Keratinocyte (primary cell): ENCODE results near the gene SLCO4C1. TPM values are rescaled to one million over a fixed set of nuclear protein-coding genes. Genes with fewer than 3 reads are reported as not detected.

Source experiments
- DNase-seq: peaks from one replicate; pipeline ENCODE4 v3.0.0-alpha.2; 2011; ENCODE audit warnings: low read depth, missing footprints, low spot score
- FAIRE-seq: peaks from 2 replicates; lab custom pipeline; 2011; peaks lifted over from hg19 to GRCh38; lab: Jason Lieb, UNC
- H2AFZ ChIP-seq: 2 replicates; pipeline ENCODE4 v1.6.0; 2012; ENCODE audit warnings: low read length, control low read depth, inconsistent platforms; ENCODE audit not compliant: control insufficient read depth
- H3K27ac ChIP-seq: 2 replicates; pipeline ENCODE4 v1.5.1; 2011; ENCODE audit warnings: low read length; ENCODE audit not compliant: control insufficient read depth, insufficient read depth
- H3K27me3 ChIP-seq: 3 replicates; pipeline ENCODE4 v1.6.0; 2011; ENCODE audit warnings: low read length; ENCODE audit not compliant: control insufficient read depth, insufficient read depth; ENCODE audit errors: extremely low read depth
- H3K36me3 ChIP-seq, 2 experiments: 2 replicates in 1 of 2; 3 replicates in 1 of 2; pipeline ENCODE4 v1.5.1; 2011; ENCODE audit warnings: low read length in 2 of 2, mild to moderate bottlenecking in 1 of 2; ENCODE audit not compliant: control insufficient read depth in 2 of 2, insufficient read depth in 2 of 2; ENCODE audit errors: extremely low read depth in 1 of 2
- H3K4me1 ChIP-seq: 3 replicates; pipeline ENCODE4 v1.5.1; 2011; ENCODE audit warnings: low read length; ENCODE audit not compliant: control insufficient read depth, insufficient read depth; ENCODE audit errors: extremely low read depth
- H3K4me2 ChIP-seq: 3 replicates; pipeline ENCODE4 v1.6.0; 2011; ENCODE audit warnings: low read depth, low read length; ENCODE audit not compliant: control insufficient read depth, insufficient read depth; ENCODE audit errors: extremely low read depth
- H3K4me3 ChIP-seq, 3 experiments: fragments of 200-600 bp in 1 of 3; sonication (generic) in 1 of 3; 2 replicates in 2 of 3; 3 replicates in 1 of 3; pipeline ENCODE4 v1.5.1; 2011 to 2016; ENCODE audit warnings: low read length in 3 of 3, mild to moderate bottlenecking in 3 of 3, control low read depth in 2 of 3, inconsistent platforms in 1 of 3, low read depth in 1 of 3, mixed read lengths in 1 of 3, mixed run types in 1 of 3, moderate library complexity in 1 of 3; ENCODE audit not compliant: control insufficient read depth in 2 of 3, insufficient read depth in 2 of 3; ENCODE audit errors: extremely low read depth in 1 of 3
- H3K79me2 ChIP-seq: 2 replicates; pipeline ENCODE4 v1.6.0; 2012; ENCODE audit warnings: low read length; ENCODE audit not compliant: control insufficient read depth, insufficient read depth
- H3K9ac ChIP-seq: 3 replicates; pipeline ENCODE4 v1.6.0; 2011; ENCODE audit warnings: low read length; ENCODE audit not compliant: control insufficient read depth, insufficient read depth; ENCODE audit errors: extremely low read depth
- H3K9me1 ChIP-seq: 3 replicates; pipeline ENCODE4 v1.6.0; 2011; ENCODE audit warnings: low read length; ENCODE audit not compliant: control insufficient read depth, insufficient read depth; ENCODE audit errors: extremely low read depth
- H3K9me3 ChIP-seq: 2 replicates; pipeline ENCODE4 v1.5.1; 2012; ENCODE audit warnings: low read depth, low read length; ENCODE audit not compliant: control insufficient read depth
- H4K20me1 ChIP-seq: 3 replicates; pipeline ENCODE4 v1.6.0; 2011; ENCODE audit warnings: low read length; ENCODE audit not compliant: control insufficient read depth, insufficient read depth; ENCODE audit errors: extremely low read depth
- EZH2 ChIP-seq: IDR thresholded peaks from one replicate; pipeline ENCODE4 v1.6.1; 2012; ENCODE audit warnings: inconsistent platforms, mild to moderate bottlenecking, low read length, moderate library complexity
- dilution Hi-C: fragments of 300-500 bp; cut with MboI; formaldehyde crosslinking; loops from one replicate; pipeline ENCODE4 v1.7.0; 2020; ENCODE audit warnings: low sequenced_read_pairs; ENCODE audit not compliant: extremely low pct_ligation_motif_present
- polyA plus RNA-seq, 5 experiments: library from polyadenylated mRNA; depleted of rRNA in 3 of 5; stranded (reverse) in 3 of 5; stranded (forward) in 1 of 5; unstranded in 1 of 5; fragments of >200 nt; gene quantifications; 1 replicate in 1 of 5; 2 replicates in 3 of 5; 3 replicates in 1 of 5; pipeline versions ENCODE4 v1.2.1 to v1.2.3, GENCODE V29; 2011 to 2012; ENCODE audit warnings: missing spikeins in 2 of 5, low read depth in 1 of 5, low replicate concordance in 1 of 5
- TF ChIP-seq, protein P1 (sequence below), 3 experiments: IDR thresholded peaks in 1 of 3; conservative IDR thresholded peaks in 1 of 3; optimal IDR thresholded peaks in 1 of 3; 2 replicates in 2 of 3; 3 replicates in 1 of 3; pipeline versions ENCODE3 to v1.5.1; 2011; ENCODE audit warnings: low read length in 3 of 3, mild to moderate bottlenecking in 3 of 3, moderate library complexity in 2 of 3, control low read depth in 1 of 3, inconsistent platforms in 1 of 3; ENCODE audit not compliant: insufficient read depth in 2 of 3; ENCODE audit errors: extremely low read depth in 1 of 3

The SLCO4C1 gene
- polyA plus RNA-seq, 1 donor (not counting 4 experiments of a cell fraction or from before 2014, with no cell fraction given): 0.01 TPM

GRCh38 chr5:102286476-102286875 is 9.6 kb downstream of the SLCO4C1 start:
- Histone ChIP-seq H3K9me1 (no peaks in the 10 kb centered on the region), H3K4me3 (no peak overlapping the region), H4K20me1 (no peaks in the 10 kb centered on the region), H3K27ac (no peak overlapping the region), H2AFZ (no peak overlapping the region), H3K79me2 (no peaks in the 10 kb centered on the region), H3K4me2 (no peak overlapping the region), H3K9ac (no peak overlapping the region), H3K4me1 (no peaks in the 10 kb centered on the region), H3K27me3 (no peaks in the 10 kb centered on the region), H3K36me3 (no peaks in the 10 kb centered on the region), H3K9me3 (no peaks in the 10 kb centered on the region)
- FAIRE-seq (no peak), DNase-seq (no peak)
- dilution Hi-C loops: no loop called here
- TF ChIP-seq, protein P1, sequence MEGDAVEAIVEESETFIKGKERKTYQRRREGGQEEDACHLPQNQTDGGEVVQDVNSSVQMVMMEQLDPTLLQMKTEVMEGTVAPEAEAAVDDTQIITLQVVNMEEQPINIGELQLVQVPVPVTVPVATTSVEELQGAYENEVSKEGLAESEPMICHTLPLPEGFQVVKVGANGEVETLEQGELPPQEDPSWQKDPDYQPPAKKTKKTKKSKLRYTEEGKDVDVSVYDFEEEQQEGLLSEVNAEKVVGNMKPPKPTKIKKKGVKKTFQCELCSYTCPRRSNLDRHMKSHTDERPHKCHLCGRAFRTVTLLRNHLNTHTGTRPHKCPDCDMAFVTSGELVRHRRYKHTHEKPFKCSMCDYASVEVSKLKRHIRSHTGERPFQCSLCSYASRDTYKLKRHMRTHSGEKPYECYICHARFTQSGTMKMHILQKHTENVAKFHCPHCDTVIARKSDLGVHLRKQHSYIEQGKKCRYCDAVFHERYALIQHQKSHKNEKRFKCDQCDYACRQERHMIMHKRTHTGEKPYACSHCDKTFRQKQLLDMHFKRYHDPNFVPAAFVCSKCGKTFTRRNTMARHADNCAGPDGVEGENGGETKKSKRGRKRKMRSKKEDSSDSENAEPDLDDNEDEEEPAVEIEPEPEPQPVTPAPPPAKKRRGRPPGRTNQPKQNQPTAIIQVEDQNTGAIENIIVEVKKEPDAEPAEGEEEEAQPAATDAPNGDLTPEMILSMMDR (optimal IDR thresholded peaks at IDR 0.05 in 1 of 3, IDR thresholded peaks at IDR 0.05 in 1 of 3, conservative IDR thresholded peaks at IDR 0.05 in 1 of 3; ENCODE audit: extremely low read depth in 1 of 3, insufficient read depth in 2 of 3, low read length in 3 of 3): no peak
- TF ChIP-seq EZH2: no peak

GRCh38 chr5:102283102-102283797 is 12.8 kb downstream of the SLCO4C1 start:
- H3K27me3 ChIP-seq: no peaks in the 10 kb centered on the region
- no peaks in the 10 kb centered on the region for H3K9me3 ChIP-seq
- no peaks in the 10 kb centered on the region for H3K4me1 ChIP-seq
- H3K27ac ChIP-seq: no peak overlapping the region
- dilution Hi-C loops: no loop called here
- TF ChIP-seq EZH2: no peak
- TF ChIP-seq, protein P1 (optimal IDR thresholded peaks at IDR 0.05 in 1 of 3, IDR thresholded peaks at IDR 0.05 in 1 of 3, conservative IDR thresholded peaks at IDR 0.05 in 1 of 3; ENCODE audit: extremely low read depth in 1 of 3, insufficient read depth in 2 of 3, low read length in 3 of 3): no peak
- H3K4me3 ChIP-seq: no peak overlapping the region
- H4K20me1 ChIP-seq: no peaks in the 10 kb centered on the region
- no peak overlapping the region for H3K9ac ChIP-seq
- DNase-seq (no peak), FAIRE-seq (no peak)
- no peak overlapping the region for H3K4me2 ChIP-seq
- no peaks in the 10 kb centered on the region for H3K9me1 ChIP-seq
- H3K79me2 ChIP-seq: no peaks in the 10 kb centered on the region
- H3K36me3 ChIP-seq: no peaks in the 10 kb centered on the region
- H2AFZ ChIP-seq: no peak overlapping the region
